ENCODE data around the gene DNAH7. TPM values are rescaled to one million over a fixed set of nuclear protein-coding genes. Genes with fewer than 3 reads are reported as not detected.

Gene DNAH7
- total and polyA plus RNA-seq, 2 of the 13 experiments (the other 11 are each of a cell fraction or from before 2014, with no cell fraction given) = 0.09 TPM; not detected in 1

- TF ChIP-seq CEBPZ (IDR thresholded peaks at IDR 0.05; ENCODE audit: low read length) (no peak), ZNF687 (CRISPR knock-in tag; IDR thresholded peaks at IDR 0.05) (peak; percentile 86), MED1 (CRISPR knock-in tag; IDR thresholded peaks at IDR 0.05) (no peak), RERE (CRISPR knock-in tag; IDR thresholded peaks at IDR 0.05; ENCODE audit: low read depth) (peak; percentile 46; the same call in 1 of the 2 replicates), HDAC1 (CRISPR knock-in tag; IDR thresholded peaks at IDR 0.05) (peak; percentile 86), SMAD9 (CRISPR knock-in tag; IDR thresholded peaks at IDR 0.05) (peak; percentile 39; the same call in 1 of the 2 replicates), SPEN (CRISPR knock-in tag; IDR thresholded peaks at IDR 0.05; ENCODE audit: low read depth) (peak; percentile 74), BATF2 (CRISPR knock-in tag; IDR thresholded peaks at IDR 0.05) (no peak), CSRNP2 (CRISPR knock-in tag; conservative IDR thresholded peaks at IDR 0.05; ENCODE audit: low read depth) (no peak), TAF15 (IDR thresholded peaks at IDR 0.05; ENCODE audit: low read depth, low read length, poor library complexity, severe bottlenecking) (no peak), TP53 (CRISPR knock-in tag; conservative IDR thresholded peaks at IDR 0.05) (no peak)
These were observed at the start of gene DNAH7 (continued) for GRCh38 chr2:196068271-196069209.

Measured in HepG2 (cell line).